NCI-H146 treated with DMSO at 0.1 percent for 48 hours (cell line): Measurements from ENCODE around the gene CCDC92.
A peak's percentile ranks its signal among the peaks of the same experiment; 100 is the strongest.

ENCODE experiments used
- DNase-seq: peaks from one replicate; lab custom pipeline; 2025; ENCODE audit not compliant: unreplicated experiment; lab: John Stamatoyannopoulos, UW

The CCDC92 gene

DNA sequence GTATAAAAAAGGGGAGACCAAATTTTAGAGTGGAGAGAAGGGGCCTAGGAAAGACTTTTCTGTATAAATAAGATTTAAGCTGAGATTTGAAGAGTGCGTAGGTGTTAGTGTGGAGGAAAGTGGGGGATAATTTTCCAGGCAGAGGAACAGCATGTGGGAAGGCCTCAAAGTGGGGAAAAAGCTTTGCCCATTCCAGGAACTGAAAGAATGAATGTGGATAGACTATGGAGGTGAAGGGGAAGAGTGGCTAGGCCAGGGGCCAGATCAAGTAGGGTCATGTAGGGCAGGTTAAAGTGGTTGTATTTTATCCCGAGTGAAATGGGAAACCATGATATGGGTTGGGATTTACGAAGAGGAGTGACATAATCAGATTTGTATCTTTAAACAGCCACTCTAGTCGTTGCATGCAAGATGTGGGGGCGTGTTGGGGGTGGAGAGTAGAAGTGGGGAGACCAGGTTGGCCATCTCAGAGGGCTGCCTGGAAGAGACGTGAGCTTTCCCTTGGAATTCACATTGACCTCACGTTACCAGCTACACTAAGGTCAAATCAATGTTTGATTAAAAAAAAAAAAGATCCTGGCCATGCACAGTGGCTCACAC is 3.7 kb upstream of the CCDC92 start:
- no peak for DNase-seq

DNA sequence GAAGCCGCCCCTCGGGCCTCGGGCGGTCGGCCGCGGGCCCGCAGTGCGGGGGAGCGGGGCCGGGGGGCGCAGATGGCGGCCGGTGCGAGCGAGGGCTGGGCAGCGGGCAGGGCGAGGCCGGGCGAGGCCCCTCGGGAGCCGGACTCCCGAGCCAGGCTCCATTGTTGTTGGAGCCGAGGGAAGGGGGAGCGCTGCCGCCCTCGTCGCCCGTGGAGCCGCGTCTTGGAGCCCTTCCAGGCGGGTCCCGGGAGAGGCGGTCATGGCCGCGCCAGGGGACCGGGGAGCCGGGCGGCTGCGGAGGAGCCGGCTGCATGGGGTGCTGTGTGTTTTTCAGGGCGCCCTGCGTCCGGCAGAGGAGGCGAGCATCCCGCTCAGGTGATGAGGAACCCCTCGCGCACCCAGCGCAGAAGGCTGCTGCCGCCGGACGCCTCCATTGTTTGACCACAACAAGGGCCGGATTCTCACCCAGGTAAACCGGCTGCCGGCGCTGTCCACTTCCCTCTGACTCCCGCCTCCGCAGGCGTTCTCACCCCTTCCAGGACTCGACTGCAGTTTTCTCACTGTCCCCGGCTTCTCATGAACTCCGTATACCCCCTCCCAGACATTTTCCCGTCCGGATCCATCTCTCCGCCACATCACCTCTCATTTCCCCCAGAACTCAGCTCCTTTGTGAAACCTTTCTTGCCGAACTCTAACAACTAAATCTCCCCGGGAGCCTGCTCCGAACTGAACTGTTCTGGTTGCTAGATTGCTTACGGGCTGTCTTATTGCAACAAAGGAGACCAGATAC is 1.1 kb upstream of the CCDC92 start:
- peak; percentile 42 for DNase-seq

DNA sequence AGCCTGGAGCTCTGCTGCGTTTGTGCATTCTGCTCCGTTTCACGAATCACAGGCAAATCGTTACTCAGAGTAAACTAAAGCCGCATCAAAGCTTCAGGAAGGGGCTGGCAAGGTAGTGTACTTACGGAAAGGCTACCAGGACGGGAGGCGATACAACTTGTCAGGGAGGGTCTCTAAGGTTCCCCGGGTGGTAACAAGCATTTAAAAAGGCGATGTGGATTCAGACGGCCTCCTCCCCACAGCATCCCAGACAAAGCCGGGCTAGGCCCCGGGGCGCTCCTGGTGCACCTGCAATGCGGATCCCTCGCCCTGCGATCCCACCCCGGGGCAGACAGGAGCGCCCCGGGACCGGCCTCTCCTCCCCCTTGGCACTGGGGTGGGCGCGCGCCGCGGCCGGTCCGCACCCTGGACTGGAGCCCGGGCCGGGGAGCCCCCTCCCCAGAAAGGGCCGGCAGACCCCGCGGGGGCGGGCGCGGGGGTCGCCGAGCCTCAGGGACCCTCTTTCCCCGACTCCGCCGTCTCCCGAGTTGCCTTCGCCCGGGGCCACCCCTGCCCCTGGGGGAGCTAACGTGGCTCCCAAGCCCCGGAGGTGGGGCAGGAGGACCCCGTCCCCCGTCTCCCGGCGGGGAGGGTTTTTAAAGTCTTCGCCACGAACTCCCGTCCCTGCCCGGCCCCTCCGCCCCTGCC is 718 bp downstream of the CCDC92 start:
- DNase-seq, result peak; percentile 36

DNA sequence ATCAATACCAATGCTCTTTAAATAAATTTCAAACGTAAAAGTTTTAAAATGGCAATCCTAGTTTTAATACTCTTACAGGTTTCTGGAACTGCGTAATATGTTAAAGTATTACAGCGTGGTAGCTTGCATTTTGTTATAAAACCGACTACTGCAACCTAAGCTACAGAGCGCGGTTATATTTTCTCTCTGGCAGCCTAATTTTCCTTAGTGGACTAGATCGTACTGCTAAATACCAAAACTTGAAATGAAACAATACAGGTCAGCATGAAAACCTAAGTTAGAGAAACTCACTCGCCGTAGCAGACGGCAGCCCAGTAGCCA is 1.2 kb downstream of the CCDC92 start:
- DNase-seq, result no peak

DNA sequence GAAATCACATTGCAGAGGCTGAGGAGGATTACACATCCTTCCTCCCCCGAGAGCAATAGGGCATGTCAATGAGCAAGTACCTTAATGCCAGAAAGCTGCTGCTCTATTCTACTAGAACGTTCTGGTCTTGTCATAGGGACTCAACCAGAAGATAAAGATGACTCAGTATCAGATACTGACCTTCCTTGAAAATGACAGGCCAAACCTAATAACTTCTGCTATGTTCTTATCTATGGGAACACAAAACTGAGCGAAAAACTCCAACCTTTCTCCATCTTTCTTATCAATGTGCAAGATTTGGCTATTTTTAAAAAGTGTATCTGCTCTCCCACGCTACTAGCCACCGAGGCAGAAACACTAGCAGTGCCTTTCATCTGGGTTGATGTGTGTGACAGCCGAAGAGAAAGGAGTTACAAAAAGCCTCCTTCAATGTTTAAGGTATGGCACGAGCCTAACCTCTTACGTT is 5.5 kb downstream of the CCDC92 start:
- DNase-seq, result no peak

DNA sequence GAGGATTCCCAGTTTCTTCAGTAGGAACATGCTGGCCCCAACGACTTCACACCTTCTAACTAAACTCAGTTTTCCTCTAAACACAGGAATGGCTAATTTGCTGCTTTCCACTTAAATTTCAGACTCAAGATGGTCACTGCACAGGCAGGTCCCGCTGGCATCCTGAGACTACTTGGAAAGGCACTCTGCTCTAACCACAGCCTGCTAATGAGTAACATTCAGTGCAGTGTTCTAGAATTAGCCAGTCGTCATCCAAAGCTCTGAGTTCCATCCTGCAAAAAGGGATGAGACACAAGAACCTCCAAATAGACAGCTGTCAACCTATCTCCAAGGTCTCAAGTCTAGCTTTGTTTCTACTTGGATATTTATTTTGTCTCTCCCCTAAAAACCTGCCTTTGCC is 6.0 kb downstream of the CCDC92 start:
- DNase-seq, result no peak

DNA sequence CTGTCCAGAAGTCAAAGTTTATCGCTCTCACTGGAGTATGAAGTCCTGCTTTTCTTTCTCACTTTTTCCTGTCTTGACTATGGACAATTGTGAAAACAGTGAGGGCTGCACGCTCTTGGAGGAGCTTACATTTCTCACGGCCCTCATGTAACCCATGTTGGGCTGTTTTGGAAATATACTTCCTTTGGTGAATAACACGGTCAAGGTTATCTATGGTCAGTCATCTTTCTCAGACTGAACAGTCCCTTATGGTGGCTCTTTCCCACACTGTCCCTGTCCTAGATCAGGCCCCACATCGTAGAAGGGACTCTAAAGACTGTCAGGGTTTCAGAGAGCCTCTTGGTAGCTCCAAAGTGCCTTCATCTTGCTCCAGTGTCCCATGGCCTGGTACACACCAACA is 7.2 kb downstream of the CCDC92 start:
- no peak for DNase-seq

DNA sequence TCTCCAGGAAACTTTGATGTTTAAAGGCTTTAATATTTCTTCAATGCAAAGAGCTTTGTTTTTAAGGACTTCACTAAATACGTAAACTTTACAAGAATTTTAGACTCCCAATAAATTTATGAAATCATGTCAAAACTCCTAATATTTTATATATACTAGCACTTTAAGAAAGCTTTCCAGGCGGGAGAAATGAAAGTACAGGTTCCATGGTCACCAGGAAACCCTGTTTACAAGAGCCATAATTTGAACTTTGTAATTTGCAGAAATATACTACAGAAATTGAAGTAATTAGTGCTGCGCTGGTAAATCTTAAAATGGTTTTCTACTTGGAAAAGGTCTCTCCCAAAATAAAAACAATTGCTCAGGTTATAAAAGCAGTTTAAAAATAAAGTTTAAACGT is 8.8 kb downstream of the CCDC92 start:
- no peak for DNase-seq

DNA sequence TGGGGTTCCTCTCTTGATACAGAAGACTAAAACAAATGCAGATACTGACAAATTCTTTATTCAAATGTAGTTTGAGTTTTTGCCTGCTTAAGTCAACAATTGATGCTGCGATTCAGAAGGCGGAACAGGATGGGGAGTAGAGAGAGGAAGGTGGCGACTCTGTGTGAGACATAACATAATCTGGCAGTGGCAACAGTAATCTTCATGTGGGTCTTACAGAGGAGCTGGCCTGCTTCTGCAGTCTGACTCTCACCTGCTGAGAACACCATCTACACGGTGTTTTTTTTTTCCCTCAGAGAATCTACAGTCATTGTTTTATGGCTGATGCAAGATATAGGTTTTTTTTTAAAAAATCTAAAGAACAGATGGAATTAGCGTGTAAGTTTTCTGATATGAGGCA is 10.1 kb downstream of the CCDC92 start:
- no peak for DNase-seq

DNA sequence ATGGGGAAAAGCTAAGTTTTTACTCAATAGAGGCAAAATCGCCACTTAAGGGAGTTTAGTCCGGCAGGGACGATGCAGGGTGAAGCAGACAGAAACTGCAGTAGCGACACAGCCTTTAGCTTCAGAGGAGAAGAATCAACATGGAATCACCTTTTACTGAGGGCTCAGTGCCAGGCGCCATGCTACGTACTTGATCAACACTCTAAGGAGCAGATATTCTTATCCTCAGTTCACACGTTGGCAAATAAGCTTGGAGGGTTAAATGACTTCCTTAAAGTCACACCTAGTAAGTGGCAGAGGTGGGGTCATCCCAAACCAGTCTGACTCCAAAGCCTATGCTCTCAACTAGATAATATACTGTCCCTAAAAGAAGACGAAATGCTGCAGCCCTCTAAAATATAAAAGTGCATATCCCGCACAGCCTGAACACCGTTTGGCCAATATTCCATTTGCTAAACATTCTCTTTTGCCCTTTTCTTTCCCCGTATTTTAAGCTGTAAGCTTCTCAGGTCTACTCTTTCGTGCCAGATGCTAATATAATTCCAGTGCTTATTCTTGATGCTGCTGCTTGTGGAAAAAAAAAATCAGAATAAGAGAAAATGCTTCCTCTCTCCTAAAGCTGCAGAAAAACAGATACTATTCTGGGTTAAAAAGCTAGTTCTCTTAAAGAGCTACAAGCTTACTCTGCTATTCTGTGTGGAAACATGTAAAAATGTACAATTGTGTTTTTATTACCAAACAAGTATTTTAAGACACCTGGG is 10.9 kb downstream of the CCDC92 start:
- DNase-seq, result no peak

DNA sequence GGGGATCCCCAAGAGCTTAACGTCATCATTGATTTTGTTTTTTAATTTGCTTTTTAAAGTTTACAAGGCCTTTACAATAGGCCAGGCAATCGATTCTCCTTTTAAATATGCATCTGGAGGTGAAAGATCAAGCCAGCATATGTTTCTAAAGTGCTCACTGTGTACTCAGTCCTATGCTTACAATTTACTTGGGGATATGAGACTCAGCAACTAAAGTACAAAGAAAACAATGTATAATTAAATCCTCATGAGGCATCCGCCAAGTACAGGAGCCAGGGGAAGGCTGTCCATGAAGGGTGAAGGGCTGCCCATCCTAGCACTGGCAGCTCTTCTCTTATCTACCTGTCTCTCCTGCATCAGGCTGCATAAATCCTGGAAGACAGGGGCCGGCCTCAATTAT is 11.8 kb downstream of the CCDC92 start:
- DNase-seq, result peak; percentile 51

DNA sequence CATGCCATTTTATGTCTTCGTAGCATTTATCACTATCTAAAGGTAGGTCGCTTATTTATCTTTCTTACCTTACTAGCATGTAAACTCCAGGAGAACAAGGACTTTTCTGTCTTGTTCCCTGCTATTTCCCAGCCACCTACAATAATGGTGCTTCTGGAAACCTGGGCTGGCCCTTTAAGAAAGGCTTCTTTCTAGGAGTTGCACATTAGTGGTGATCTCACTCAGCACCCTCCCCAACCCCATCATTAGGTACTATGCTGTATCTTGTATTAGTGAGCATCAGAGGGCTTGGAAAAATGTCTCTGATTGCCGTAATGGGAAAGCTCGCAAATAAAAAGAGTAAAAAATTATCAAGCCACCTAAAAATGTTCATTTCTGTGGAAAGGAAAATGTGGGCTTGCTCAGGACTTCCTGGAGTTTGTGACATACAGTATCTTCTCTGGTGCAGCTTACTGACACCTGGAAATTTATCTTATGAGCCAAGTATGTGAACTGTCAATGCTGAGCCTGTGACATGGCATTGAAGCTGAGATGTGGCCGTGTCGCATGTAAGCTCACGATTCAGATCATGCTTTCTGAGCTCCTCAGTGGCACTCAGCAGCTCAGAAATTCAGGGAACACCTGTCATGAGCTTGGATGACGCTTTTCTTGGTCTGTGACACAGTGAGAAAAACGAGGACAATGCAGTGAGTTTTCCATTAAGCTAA is 12.4 kb downstream of the CCDC92 start:
- no peak for DNase-seq

DNA sequence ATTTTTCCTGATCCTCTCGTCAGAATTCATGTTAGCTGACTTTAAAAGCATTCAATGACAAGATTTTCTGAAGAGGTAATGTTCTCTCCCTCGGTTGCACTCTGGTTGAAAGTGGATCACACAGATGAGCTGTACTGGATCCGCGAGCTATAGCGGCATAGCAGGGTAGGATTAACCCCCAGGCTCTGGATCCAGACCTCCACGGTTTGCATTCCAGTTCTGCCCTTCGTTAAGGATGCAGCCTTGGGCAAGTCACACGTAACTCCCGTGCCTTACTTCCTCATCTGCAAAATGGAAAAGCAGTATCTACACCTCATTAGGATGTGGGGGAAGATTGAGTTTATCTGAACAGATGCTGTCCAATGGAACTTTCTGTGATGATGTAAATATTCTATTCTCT is 13.8 kb downstream of the CCDC92 start:
- no peak for DNase-seq

DNA sequence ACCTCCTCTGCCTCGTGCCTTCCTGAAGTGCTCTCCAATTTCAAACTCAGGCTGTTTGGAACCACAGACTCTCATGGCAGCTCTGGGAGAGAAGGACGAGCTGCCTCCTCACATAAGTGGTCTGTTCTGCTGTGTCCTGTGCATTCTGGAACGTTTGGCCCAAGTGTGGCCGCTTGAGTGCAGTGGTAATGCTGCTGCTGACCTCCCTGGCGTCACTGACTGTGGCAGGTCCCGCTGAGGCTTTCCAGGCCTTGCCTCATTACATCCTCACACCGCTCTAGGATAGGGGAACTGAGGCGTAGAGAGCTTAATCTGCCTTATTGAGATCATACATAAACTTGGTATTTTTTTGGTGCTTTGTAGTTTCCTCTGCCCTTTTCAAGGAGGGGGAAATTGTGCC is 14.2 kb downstream of the CCDC92 start:
- no peak for DNase-seq

DNA sequence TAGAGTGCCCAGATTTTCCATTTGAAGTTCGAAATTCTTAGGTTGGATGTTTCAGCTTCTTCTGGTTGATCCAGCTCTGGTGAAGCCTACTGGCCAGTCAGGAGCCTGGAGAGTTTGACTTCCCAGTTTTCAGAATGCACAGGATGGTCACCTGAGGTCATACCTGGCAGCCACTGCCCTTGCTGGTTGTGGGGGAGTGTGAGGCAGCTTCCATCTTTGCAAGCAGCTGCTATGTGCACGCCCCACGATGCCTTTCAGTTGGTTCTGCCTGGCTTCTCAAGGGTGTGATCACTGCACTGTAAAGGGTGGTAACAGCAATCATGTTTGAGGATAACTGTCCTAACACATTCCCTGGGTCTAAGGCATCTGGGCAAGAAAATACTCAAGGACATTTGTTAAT is 15.4 kb downstream of the CCDC92 start:
- no peak for DNase-seq

DNA sequence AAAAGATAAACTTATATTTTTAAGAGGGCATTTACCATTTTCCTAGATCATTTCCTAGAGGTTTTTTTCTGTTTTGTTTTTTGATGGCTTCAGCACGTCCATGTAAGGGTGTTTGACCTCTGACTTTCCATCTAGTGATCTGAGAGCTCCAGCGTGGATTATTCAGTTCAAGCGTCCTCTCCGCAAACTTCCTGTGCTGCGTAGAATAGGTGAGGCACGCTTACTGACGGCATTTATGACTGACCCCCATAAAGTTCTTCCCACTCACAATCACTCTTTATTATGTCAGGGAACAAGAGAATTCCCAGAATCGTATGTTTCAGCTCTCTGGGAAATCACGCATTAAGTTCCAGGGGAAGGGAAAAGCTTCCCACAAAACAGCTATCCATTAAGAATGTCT is 16.4 kb downstream of the CCDC92 start:
- no peak for DNase-seq

DNA sequence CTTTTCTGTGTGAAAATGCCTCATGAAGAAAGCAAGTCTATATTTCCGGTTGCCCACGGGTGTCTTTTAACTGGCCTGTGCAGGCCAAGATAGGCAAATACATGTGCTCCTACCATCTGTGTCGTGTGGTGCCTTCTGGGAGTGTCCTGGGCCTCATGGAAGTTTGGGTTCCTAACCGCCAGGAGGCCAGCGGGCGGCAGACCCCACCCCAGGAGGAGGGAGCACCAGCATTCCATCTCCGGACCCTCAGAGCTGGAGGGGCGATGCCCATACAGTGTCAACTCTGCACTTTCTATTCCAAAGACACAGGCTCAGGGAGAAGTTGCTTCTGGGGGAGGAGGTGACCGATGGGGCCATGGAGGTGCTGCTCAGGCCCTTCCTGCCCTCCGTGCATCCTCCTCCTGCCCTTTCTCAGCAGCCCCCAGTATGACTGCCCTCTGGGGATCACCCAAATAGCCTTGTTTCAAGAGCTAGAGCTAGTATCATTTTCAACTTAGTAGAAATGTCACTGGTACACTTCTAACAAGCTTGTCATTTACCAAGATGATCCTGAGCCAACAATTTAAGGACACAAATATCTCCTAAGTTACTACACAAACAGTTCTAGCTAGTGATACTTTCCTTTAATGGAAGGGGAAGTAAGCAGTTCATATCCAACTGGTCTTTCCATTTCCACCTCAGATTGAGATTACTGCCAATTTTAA is 17.8 kb downstream of the CCDC92 start:
- DNase-seq, result no peak

DNA sequence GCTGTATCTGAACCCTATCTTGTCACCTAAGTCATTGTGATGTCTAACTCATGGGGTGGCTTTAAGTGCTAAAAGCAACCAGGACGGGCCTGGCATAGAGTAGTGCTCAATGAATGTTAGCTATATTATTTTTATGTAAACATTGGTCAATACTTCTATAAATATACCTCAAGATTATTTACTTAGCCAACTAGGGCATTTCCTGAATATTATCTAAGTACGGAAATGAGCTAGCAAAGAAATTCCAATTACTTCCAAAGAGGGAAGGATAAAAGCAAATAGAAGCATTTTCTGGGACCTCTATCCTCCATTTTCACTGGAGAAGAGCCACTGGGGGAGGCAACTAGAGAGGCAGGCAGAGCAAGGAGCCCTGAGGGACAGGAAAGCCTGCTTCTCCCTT is 20.6 kb downstream of the CCDC92 start:
- no peak for DNase-seq

DNA sequence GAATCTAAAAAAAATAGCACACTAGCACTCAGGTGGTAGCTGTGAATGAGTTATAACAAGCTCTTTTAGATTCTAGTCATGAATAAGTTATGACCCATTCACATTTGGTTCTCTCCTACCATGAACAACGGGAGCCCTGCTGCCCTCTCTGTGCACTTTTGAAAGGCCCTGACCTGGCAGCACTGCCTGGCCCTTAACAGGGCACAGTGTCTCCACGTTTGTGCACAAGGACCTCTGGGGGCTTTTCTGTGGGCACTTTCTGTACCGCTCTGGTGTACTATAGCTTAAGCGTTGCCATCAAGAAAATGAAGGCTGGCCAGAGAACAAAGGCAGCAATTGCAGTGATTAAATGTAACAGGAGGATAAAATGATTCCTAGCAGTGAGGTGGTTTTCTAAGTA is 21.2 kb downstream of the CCDC92 start:
- DNase-seq, result no peak
